ENCODE results near the gene BCORL1.

GRCh38 chrX:129954804-129955203 is 27.6 kb upstream of the BCORL1 start:
- no peak for TF ChIP-seq EZH2 (IDR thresholded peaks at IDR 0.05; ENCODE audit: borderline replicate concordance, low read depth, low read length, severe bottlenecking)
- TF ChIP-seq, protein P1, sequence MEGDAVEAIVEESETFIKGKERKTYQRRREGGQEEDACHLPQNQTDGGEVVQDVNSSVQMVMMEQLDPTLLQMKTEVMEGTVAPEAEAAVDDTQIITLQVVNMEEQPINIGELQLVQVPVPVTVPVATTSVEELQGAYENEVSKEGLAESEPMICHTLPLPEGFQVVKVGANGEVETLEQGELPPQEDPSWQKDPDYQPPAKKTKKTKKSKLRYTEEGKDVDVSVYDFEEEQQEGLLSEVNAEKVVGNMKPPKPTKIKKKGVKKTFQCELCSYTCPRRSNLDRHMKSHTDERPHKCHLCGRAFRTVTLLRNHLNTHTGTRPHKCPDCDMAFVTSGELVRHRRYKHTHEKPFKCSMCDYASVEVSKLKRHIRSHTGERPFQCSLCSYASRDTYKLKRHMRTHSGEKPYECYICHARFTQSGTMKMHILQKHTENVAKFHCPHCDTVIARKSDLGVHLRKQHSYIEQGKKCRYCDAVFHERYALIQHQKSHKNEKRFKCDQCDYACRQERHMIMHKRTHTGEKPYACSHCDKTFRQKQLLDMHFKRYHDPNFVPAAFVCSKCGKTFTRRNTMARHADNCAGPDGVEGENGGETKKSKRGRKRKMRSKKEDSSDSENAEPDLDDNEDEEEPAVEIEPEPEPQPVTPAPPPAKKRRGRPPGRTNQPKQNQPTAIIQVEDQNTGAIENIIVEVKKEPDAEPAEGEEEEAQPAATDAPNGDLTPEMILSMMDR (IDR thresholded peaks at IDR 0.05; ENCODE audit: borderline replicate concordance, extremely low read depth, low read length, poor library complexity, severe bottlenecking), result no peak
